ENCODE data around the gene ARL5C.
A peak's percentile ranks its signal among the peaks of the same experiment; 100 is the strongest.

Gene ARL5C

GRCh38 chr17:39166437-39167335 is 725 bp upstream of the ARL5C start:
- H3K9me3 ChIP-seq (ENCODE audit: control insufficient read depth, insufficient read depth, low read depth, low read length) = no peaks in the 10 kb centered on the region
- POLR2A ChIA-PET = interaction anchor here (0.6 to 1.3 kb wide), 4 partner anchors 13 to 1027 kb away, joined by 3 to 4 read pairs (median 4); partner anchors contain the start of gene RPL19
- H3K4me3 ChIP-seq (ENCODE audit: low read depth, low read length) = no peak overlapping the region
- TF ChIP-seq ZNF157 (tag by site-specific recombination; IDR thresholded peaks at IDR 0.05) = no peak
- no peak for TF ChIP-seq ZNF658 (tag by site-specific recombination; IDR thresholded peaks at IDR 0.05)
- no peak for TF ChIP-seq ZNF621 (tag by site-specific recombination; IDR thresholded peaks at IDR 0.05)
- TF ChIP-seq ZIC2 (tag by site-specific recombination; IDR thresholded peaks at IDR 0.05) = 0 out of 2 replicates have a peak, but pooled peaks have one; percentile 20
- peak; percentile 91 for TF ChIP-seq ZNF16 (tag by site-specific recombination; IDR thresholded peaks at IDR 0.05; ENCODE audit: low read depth)
- CTCF ChIA-PET = interaction anchor here (0.5 to 7.0 kb wide), 10 partner anchors 8 to 321 kb away, joined by 3 to 183 read pairs (median 10); no protein-coding TSS in a partner anchor
- 0 out of 2 replicates have a peak, but pooled peaks cover 4% of the 10 kb centered on the region for H3K4me1 ChIP-seq (ENCODE audit: control insufficient read depth, insufficient read depth, low read length)
- no peak overlapping the region for H3K27ac ChIP-seq (ENCODE audit: extremely low read depth, low read depth, low read length)
- H3K36me3 ChIP-seq (ENCODE audit: control insufficient read depth in 2 of 2, insufficient read depth in 1 of 2, low read length in 2 of 2) = no peaks in the 10 kb centered on the region

DNA sequence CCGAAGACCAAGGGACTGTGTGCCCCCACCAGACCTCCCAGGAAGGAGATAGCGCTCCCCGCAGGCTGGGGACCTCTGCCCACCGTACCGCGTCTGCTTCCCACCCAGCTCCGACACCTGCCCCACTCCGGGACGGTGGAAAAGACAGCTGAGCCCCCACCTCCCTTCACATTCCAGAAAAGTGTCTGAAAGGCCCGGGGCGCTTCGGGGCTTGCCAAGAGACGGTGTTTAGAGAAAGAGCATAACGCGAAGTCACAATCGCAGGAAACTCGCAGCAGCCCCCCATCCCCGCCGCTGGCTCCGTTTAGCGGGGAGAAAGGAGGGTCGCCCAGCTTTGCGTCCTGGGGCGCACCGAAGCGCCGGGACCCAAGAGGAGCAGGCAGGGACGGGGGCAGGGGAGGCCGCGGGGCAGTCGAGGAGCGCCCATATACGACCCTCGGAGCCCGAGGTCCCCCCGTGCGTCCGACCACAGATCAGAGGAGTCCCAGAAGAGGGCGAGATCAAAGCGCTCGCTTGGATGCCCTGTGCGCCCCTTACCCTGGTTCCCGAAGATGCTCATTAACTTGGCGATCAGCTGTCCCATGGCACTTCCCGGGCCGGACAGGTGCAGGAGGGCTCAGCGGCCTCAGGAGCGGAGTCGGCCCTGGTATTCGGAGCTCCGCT is 652 bp downstream of the ARL5C start:
- Histone ChIP-seq H3K4me3 (ENCODE audit: low read depth, low read length) (no peak overlapping the region), H3K4me1 (ENCODE audit: control insufficient read depth, insufficient read depth, low read length) (0 out of 2 replicates have a peak, but pooled peaks cover 4% of the 10 kb centered on the region), H3K36me3 (ENCODE audit: control insufficient read depth in 2 of 2, insufficient read depth in 1 of 2, low read length in 2 of 2) (no peaks in the 10 kb centered on the region), H3K27ac (ENCODE audit: extremely low read depth, low read depth, low read length) (no peak overlapping the region), H3K9me3 (ENCODE audit: control insufficient read depth, insufficient read depth, low read depth, low read length) (no peaks in the 10 kb centered on the region)
- TF ChIP-seq YY2 (tag by site-specific recombination; IDR thresholded peaks at IDR 0.05) = no peak
- 0 out of 2 replicates have a peak, but pooled peaks have one; percentile 3 for TF ChIP-seq GLIS2 (tag by site-specific recombination; IDR thresholded peaks at IDR 0.05)
- POLR2A ChIA-PET = interaction anchor here (0.7 to 1.9 kb wide), 14 partner anchors 8 to 311 kb away, joined by 3 to 25 read pairs (median 4); partner anchors contain the start of genes LASP1, RPL19, RPL23 and STAC2
- CTCF ChIA-PET = interaction anchor here (0.6 to 7.0 kb wide), 46 partner anchors 9 to 502 kb away, joined by 3 to 183 read pairs (median 4); partner anchors contain the start of genes PLXDC1 and STAC2

DNA sequence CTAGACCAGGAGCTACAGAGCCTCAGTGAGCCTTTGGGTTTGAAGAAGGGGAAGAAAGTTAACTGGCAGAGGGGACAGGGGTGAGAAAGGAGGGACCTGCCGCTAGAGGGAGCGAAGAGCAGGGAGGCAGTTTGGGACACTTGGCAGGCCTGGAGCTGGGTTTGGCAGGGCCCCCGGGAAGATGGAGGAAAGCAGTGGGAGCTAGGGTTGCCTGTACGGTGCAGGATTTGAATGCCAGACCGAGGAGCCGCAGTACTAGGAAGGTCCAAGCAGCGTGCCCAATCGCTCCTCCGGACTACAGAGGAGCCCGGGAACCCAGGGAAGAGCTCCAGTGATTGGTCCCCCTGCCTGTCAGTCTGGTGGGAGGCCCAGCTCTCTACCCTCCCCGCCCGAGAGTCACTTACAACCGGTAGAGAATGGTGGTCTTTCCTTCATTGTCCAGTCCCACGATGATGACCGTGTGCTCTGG is 1.3 kb downstream of the ARL5C start:
- H3K27ac ChIP-seq (ENCODE audit: extremely low read depth, low read depth, low read length) = no peak overlapping the region
- ChIA-PET POLR2A (interaction anchor here (0.7 to 1.9 kb wide), 13 partner anchors 9 to 311 kb away, joined by 3 to 25 read pairs (median 4); partner anchors contain the start of genes LASP1, RPL19, RPL23 and STAC2), CTCF (interaction anchor here (0.6 to 7.0 kb wide), 51 partner anchors 9 to 1863 kb away, joined by 3 to 183 read pairs (median 4); partner anchors contain the start of genes CDK12, PLXDC1 and STAC2)
- no peak overlapping the region for H3K4me3 ChIP-seq (ENCODE audit: low read depth, low read length)
- no peaks in the 10 kb centered on the region for H3K36me3 ChIP-seq (ENCODE audit: control insufficient read depth in 2 of 2, insufficient read depth in 1 of 2, low read length in 2 of 2)
- no peaks in the 10 kb centered on the region for H3K9me3 ChIP-seq (ENCODE audit: control insufficient read depth, insufficient read depth, low read depth, low read length)
- 0 out of 2 replicates have a peak, but pooled peaks cover 4% of the 10 kb centered on the region for H3K4me1 ChIP-seq (ENCODE audit: control insufficient read depth, insufficient read depth, low read length)
- TF ChIP-seq, protein P1, sequence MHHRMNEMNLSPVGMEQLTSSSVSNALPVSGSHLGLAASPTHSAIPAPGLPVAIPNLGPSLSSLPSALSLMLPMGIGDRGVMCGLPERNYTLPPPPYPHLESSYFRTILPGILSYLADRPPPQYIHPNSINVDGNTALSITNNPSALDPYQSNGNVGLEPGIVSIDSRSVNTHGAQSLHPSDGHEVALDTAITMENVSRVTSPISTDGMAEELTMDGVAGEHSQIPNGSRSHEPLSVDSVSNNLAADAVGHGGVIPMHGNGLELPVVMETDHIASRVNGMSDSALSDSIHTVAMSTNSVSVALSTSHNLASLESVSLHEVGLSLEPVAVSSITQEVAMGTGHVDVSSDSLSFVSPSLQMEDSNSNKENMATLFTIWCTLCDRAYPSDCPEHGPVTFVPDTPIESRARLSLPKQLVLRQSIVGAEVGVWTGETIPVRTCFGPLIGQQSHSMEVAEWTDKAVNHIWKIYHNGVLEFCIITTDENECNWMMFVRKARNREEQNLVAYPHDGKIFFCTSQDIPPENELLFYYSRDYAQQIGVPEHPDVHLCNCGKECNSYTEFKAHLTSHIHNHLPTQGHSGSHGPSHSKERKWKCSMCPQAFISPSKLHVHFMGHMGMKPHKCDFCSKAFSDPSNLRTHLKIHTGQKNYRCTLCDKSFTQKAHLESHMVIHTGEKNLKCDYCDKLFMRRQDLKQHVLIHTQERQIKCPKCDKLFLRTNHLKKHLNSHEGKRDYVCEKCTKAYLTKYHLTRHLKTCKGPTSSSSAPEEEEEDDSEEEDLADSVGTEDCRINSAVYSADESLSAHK (tag by site-specific recombination; IDR thresholded peaks at IDR 0.05) = peak; percentile 31; the same call in 1 of the 2 replicates
- 0 out of 2 replicates have a peak, but pooled peaks have one; percentile 17 for TF ChIP-seq ZNF391 (tag by site-specific recombination; IDR thresholded peaks at IDR 0.05; ENCODE audit: borderline replicate concordance, low read depth)
- TF ChIP-seq ZFP3 (tag by site-specific recombination; IDR thresholded peaks at IDR 0.05; ENCODE audit: low read depth) = no peak
- TF ChIP-seq EGR2 (tag by site-specific recombination; IDR thresholded peaks at IDR 0.05; ENCODE audit: low read depth) = no peak
- no peak for TF ChIP-seq ZNF311 (tag by site-specific recombination; IDR thresholded peaks at IDR 0.05; ENCODE audit: borderline replicate concordance)
- no peak for TF ChIP-seq ZNF157 (tag by site-specific recombination; IDR thresholded peaks at IDR 0.05)
- no peak for TF ChIP-seq ZNF223 (tag by site-specific recombination; IDR thresholded peaks at IDR 0.05)
- no peak for TF ChIP-seq PRDM6 (tag by site-specific recombination; IDR thresholded peaks at IDR 0.05)
- no peak for TF ChIP-seq BCL6B (tag by site-specific recombination; IDR thresholded peaks at IDR 0.05)
- no peak for TF ChIP-seq ZIC2 (tag by site-specific recombination; IDR thresholded peaks at IDR 0.05)
- no peak for TF ChIP-seq ZNF670 (tag by site-specific recombination; IDR thresholded peaks at IDR 0.05; ENCODE audit: low read depth)
- TF ChIP-seq, protein P2, sequence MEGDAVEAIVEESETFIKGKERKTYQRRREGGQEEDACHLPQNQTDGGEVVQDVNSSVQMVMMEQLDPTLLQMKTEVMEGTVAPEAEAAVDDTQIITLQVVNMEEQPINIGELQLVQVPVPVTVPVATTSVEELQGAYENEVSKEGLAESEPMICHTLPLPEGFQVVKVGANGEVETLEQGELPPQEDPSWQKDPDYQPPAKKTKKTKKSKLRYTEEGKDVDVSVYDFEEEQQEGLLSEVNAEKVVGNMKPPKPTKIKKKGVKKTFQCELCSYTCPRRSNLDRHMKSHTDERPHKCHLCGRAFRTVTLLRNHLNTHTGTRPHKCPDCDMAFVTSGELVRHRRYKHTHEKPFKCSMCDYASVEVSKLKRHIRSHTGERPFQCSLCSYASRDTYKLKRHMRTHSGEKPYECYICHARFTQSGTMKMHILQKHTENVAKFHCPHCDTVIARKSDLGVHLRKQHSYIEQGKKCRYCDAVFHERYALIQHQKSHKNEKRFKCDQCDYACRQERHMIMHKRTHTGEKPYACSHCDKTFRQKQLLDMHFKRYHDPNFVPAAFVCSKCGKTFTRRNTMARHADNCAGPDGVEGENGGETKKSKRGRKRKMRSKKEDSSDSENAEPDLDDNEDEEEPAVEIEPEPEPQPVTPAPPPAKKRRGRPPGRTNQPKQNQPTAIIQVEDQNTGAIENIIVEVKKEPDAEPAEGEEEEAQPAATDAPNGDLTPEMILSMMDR (tag by site-specific recombination; IDR thresholded peaks at IDR 0.05) = peak; percentile 90
- TF ChIP-seq, protein P3, sequence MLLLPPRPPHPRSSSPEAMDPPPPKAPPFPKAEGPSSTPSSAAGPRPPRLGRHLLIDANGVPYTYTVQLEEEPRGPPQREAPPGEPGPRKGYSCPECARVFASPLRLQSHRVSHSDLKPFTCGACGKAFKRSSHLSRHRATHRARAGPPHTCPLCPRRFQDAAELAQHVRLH (tag by site-specific recombination; IDR thresholded peaks at IDR 0.05) = no peak
- TF ChIP-seq ZNF2 (tag by site-specific recombination; IDR thresholded peaks at IDR 0.05) = peak; percentile 83
